ENCODE results near the gene MTARC2. TPM values are rescaled to one million over a fixed set of nuclear protein-coding genes. Genes with fewer than 3 reads are reported as not detected.

The MTARC2 gene
- total and polyA plus RNA-seq, 2 donors (not counting 1 experiment from before 2014, with no cell fraction given), result 16.3 to 22.6 TPM

- no peak overlapping the region for H3K27ac ChIP-seq (ENCODE audit: low read length in 2 of 2)
- no peaks in the 10 kb centered on the region for H3K9me3 Mint-ChIP-seq (ENCODE audit: insufficient read depth)
- H3K4me3 Mint-ChIP-seq, result no peak overlapping the region
- H3K27me3 Mint-ChIP-seq, result peaks cover 37% of the 10 kb centered on the region
- no peak for DNase-seq
- H3K9ac ChIP-seq (ENCODE audit: low read length), result no peak overlapping the region
- intact Hi-C loops (cut with micrococcal nuclease), result no loop called here
- H4K20me1 ChIP-seq (ENCODE audit: control insufficient read depth, insufficient read depth, low read length, poor library complexity, severe bottlenecking), result no peaks in the 10 kb centered on the region
- H3K4me3 ChIP-seq (ENCODE audit: control extremely low read depth in 1 of 5, extremely low read depth in 1 of 5, insufficient read depth in 1 of 5, low read depth in 2 of 5, low read length in 4 of 5), result no peak overlapping the region
- 100% methylated on average over 1 of the region's 2 CpGs for WGBS (ENCODE audit: insufficient coverage)
- ChIA-PET POLR2A (no interaction called here), CTCF (interaction anchor here (5.5 kb wide), 1 partner anchor 25 kb away, joined by 25 read pairs; no protein-coding TSS in a partner anchor)
- no peak overlapping the region for H2AFZ ChIP-seq (ENCODE audit: insufficient read depth, low read depth, low read length, poor library complexity, severe bottlenecking)
- no peak overlapping the region for H3K4me2 ChIP-seq (replicated peaks; ENCODE audit: low read depth, low read length, poor library complexity, severe bottlenecking)
- H3K4me1 Mint-ChIP-seq, result peaks cover 24% of the 10 kb centered on the region
- ATAC-seq (ENCODE audit: low read depth), result no peak
- no peak overlapping the region for H3K27ac Mint-ChIP-seq
- H3K27me3 ChIP-seq (replicated peaks in 1 of 4; ENCODE audit: control extremely low read depth in 1 of 4, control insufficient read depth in 3 of 4, insufficient read depth in 4 of 4, low read length in 3 of 4), result peaks cover 0 to 36% (median 12%) of the 10 kb centered on the region in 4 experiments
- H3K4me1 ChIP-seq (ENCODE audit: control insufficient read depth in 2 of 2, insufficient read depth in 2 of 2, low read length in 2 of 2), result peaks cover 16 to 20% of the 10 kb centered on the region in 2 donors
- no peaks in the 10 kb centered on the region for H3K9me3 ChIP-seq (ENCODE audit: control extremely low read depth in 1 of 3, control insufficient read depth in 2 of 3, insufficient read depth in 1 of 3, low read length in 2 of 3)
- no peak for TF ChIP-seq EZH2 (IDR thresholded peaks at IDR 0.05; ENCODE audit: borderline replicate concordance, insufficient read depth, low read depth, low read length, poor library complexity, severe bottlenecking)
- TF ChIP-seq, protein P1, sequence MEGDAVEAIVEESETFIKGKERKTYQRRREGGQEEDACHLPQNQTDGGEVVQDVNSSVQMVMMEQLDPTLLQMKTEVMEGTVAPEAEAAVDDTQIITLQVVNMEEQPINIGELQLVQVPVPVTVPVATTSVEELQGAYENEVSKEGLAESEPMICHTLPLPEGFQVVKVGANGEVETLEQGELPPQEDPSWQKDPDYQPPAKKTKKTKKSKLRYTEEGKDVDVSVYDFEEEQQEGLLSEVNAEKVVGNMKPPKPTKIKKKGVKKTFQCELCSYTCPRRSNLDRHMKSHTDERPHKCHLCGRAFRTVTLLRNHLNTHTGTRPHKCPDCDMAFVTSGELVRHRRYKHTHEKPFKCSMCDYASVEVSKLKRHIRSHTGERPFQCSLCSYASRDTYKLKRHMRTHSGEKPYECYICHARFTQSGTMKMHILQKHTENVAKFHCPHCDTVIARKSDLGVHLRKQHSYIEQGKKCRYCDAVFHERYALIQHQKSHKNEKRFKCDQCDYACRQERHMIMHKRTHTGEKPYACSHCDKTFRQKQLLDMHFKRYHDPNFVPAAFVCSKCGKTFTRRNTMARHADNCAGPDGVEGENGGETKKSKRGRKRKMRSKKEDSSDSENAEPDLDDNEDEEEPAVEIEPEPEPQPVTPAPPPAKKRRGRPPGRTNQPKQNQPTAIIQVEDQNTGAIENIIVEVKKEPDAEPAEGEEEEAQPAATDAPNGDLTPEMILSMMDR (IDR thresholded peaks at IDR 0.05), result no peak
- H3K79me2 ChIP-seq (ENCODE audit: control insufficient read depth, insufficient read depth, low read length), result no peaks in the 10 kb centered on the region
- no peaks in the 10 kb centered on the region for H3K36me3 ChIP-seq (replicated peaks in 1 of 2; ENCODE audit: control extremely low read depth in 1 of 2, control insufficient read depth in 1 of 2, extremely low read depth in 1 of 2, insufficient read depth in 2 of 2, low read length in 1 of 2)
Measured at GRCh38 chr1:220751111-220751510, 3.0 kb downstream of the MTARC2 start.

DNA sequence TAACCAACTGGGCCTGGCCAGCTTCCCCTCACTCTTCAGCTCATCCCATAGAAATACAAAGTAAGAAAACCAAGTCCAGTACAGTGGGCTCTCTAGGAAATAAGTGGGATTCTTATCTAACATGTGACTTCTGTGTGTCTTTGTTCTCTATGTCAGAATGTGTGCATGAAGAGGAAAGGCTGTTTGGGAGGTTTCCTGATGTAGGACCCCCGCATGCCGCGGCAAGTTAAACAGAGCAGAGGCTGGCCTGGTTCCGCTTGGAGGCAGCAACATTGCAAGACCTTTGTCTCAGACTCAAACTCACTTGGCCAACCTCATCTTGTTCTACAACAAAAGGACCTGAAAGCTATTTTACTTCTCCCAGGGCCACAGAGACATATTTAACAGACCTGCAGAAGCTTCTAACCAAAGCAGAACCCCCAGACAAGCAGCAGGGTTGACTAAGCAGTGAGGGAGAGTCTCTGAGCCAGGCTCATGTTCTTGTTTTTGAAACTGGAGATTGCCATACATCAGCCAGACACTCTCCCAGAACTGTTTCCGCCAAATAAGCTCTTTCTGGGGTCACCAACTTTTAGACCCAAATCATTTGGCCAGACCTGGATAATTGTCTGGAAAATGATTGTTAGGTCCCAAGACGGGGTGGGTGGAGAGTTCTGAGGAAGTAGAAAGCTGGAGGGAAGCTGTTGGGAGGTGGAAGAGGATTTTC lies 6.2 kb downstream of the MTARC2 start:
- peaks cover 0 to 13% (median 6%) of the 10 kb centered on the region in 4 experiments for H3K27me3 ChIP-seq (replicated peaks in 1 of 4; ENCODE audit: control extremely low read depth in 1 of 4, control insufficient read depth in 3 of 4, insufficient read depth in 4 of 4, low read length in 3 of 4)
- ChIA-PET POLR2A (interaction anchor here (0.6 kb wide), 1 partner anchor 493 kb away, joined by 7 read pairs; no protein-coding TSS in a partner anchor), CTCF (interaction anchor here (1.1 to 1.6 kb wide), 2 partner anchors 21 to 24 kb away, joined by 3 to 6 read pairs; no protein-coding TSS in a partner anchor)
- H2AFZ ChIP-seq (ENCODE audit: insufficient read depth, low read depth, low read length, poor library complexity, severe bottlenecking), result no peak overlapping the region
- H3K27ac Mint-ChIP-seq, result no peak overlapping the region
- intact Hi-C loops (cut with micrococcal nuclease), result no loop called here
- H3K4me1 Mint-ChIP-seq, result peaks cover 11% of the 10 kb centered on the region
- DNase-seq (no peak), ATAC-seq (ENCODE audit: low read depth) (no peak)
- H3K27ac ChIP-seq (ENCODE audit: low read length in 2 of 2), result no peak overlapping the region
- H4K20me1 ChIP-seq (ENCODE audit: control insufficient read depth, insufficient read depth, low read length, poor library complexity, severe bottlenecking), result no peaks in the 10 kb centered on the region
- no peaks in the 10 kb centered on the region for H3K36me3 ChIP-seq (replicated peaks in 1 of 2; ENCODE audit: control extremely low read depth in 1 of 2, control insufficient read depth in 1 of 2, extremely low read depth in 1 of 2, insufficient read depth in 2 of 2, low read length in 1 of 2)
- WGBS (ENCODE audit: insufficient coverage), result 86% methylated on average over 5 of the region's 6 CpGs
- TF ChIP-seq EZH2 (IDR thresholded peaks at IDR 0.05; ENCODE audit: borderline replicate concordance, insufficient read depth, low read depth, low read length, poor library complexity, severe bottlenecking), result no peak
- TF ChIP-seq, protein P1 (IDR thresholded peaks at IDR 0.05), result no peak
- no peak overlapping the region for H3K4me2 ChIP-seq (replicated peaks; ENCODE audit: low read depth, low read length, poor library complexity, severe bottlenecking)
- no peak overlapping the region for H3K4me3 Mint-ChIP-seq
- H3K9ac ChIP-seq (ENCODE audit: low read length), result no peak overlapping the region
- H3K9me3 ChIP-seq (ENCODE audit: control extremely low read depth in 1 of 3, control insufficient read depth in 2 of 3, insufficient read depth in 1 of 3, low read length in 2 of 3), result no peaks in the 10 kb centered on the region
- peaks cover 3 to 4% of the 10 kb centered on the region in 2 donors for H3K4me1 ChIP-seq (ENCODE audit: control insufficient read depth in 2 of 2, insufficient read depth in 2 of 2, low read length in 2 of 2)
- H3K4me3 ChIP-seq (ENCODE audit: control extremely low read depth in 1 of 5, extremely low read depth in 1 of 5, insufficient read depth in 1 of 5, low read depth in 2 of 5, low read length in 4 of 5), result no peak overlapping the region
- no peaks in the 10 kb centered on the region for H3K9me3 Mint-ChIP-seq (ENCODE audit: insufficient read depth)
- no peaks in the 10 kb centered on the region for H3K79me2 ChIP-seq (ENCODE audit: control insufficient read depth, insufficient read depth, low read length)
- peaks cover 15% of the 10 kb centered on the region for H3K27me3 Mint-ChIP-seq

All from B cell (primary cell).